Measurements from ENCODE around the gene ACR.

GRCh38 chr22:50701428-50702154 is 36.4 kb upstream of the ACR start:
- TF ChIP-seq SUZ12 (IDR thresholded peaks at IDR 0.05), result no peak
- TF ChIP-seq FOXK2 (IDR thresholded peaks at IDR 0.05), result no peak
- TF ChIP-seq BHLHE40 (IDR thresholded peaks at IDR 0.05; ENCODE audit: borderline replicate concordance), result no peak
